GM23338 (cell line): ENCODE data around the gene TADA2A.

Experiments used
- CREB1 ChIP-seq: fragments of 250-450 bp; sonication (Bioruptor Pico); IDR thresholded peaks from 2 replicates; pipeline ENCODE4 v1.5.0; 2020; ENCODE audit warnings: low read depth, mild to moderate bottlenecking, moderate library complexity
- CTCF ChIP-seq, 2 experiments: fragments of 200-600 bp in 1 of 2; sonication (generic) in 1 of 2; conservative IDR thresholded peaks; 2 replicates each; pipeline versions ENCODE4 v1.5.1 to v1.6.1; 2016 to 2017; ENCODE audit warnings: antibody characterized with exemption in 2 of 2, low read depth in 2 of 2, mild to moderate bottlenecking in 2 of 2, moderate library complexity in 1 of 2
- ETS1 ChIP-seq: IDR thresholded peaks from 2 replicates; pipeline ENCODE4 v1.6.1; 2016; ENCODE audit warnings: antibody characterized with exemption
- EZH2 ChIP-seq: fragments of 200-600 bp; sonication (generic); IDR thresholded peaks from one replicate; pipeline ENCODE4 v1.8.0; 2017; ENCODE audit warnings: antibody characterized with exemption, mild to moderate bottlenecking, low read depth; ENCODE audit not compliant: unreplicated experiment
- EZH2phosphoT487 ChIP-seq: fragments of 200-600 bp; sonication (generic); IDR thresholded peaks from one replicate; pipeline ENCODE4 v1.8.1; 2018; ENCODE audit warnings: antibody characterized with exemption; ENCODE audit not compliant: unreplicated experiment
- JUNB ChIP-seq: IDR thresholded peaks from one replicate; pipeline ENCODE4 v1.6.1; 2016; ENCODE audit warnings: antibody characterized with exemption; ENCODE audit not compliant: unreplicated experiment
- NANOG ChIP-seq: IDR thresholded peaks from 2 replicates; pipeline ENCODE4 v1.6.1; 2016; ENCODE audit warnings: antibody characterized with exemption, borderline replicate concordance
- POLR2AphosphoS5 ChIP-seq: IDR thresholded peaks from 2 replicates; pipeline ENCODE4 v1.6.1; 2016; ENCODE audit warnings: antibody characterized with exemption, low read depth
- REST ChIP-seq: IDR thresholded peaks from one replicate; pipeline ENCODE4 v1.6.1; 2018; ENCODE audit warnings: antibody characterized with exemption; ENCODE audit not compliant: unreplicated experiment
- STAT1 ChIP-seq: IDR thresholded peaks from one replicate; pipeline ENCODE4 v1.6.1; 2016; ENCODE audit warnings: antibody characterized with exemption; ENCODE audit not compliant: unreplicated experiment
- ZNF114 ChIP-seq: fragments of 250-450 bp; sonication (Bioruptor Pico); IDR thresholded peaks from 2 replicates; pipeline ENCODE4 v1.5.0; 2020; ENCODE audit warnings: mild to moderate bottlenecking, moderate library complexity

GRCh38 chr17:37494401-37494831 lies 87.7 kb downstream of the TADA2A start:
- no peak for TF ChIP-seq ZNF114
- no peak for TF ChIP-seq POLR2AphosphoS5
- no peak for TF ChIP-seq EZH2phosphoT487
- no peak for TF ChIP-seq CTCF (conservative IDR thresholded peaks at IDR 0.05; ENCODE audit: low read depth in 2 of 2)
- TF ChIP-seq ETS1: no peak
- TF ChIP-seq REST: no peak
- TF ChIP-seq NANOG: no peak
- TF ChIP-seq CREB1: no peak
- no peak for TF ChIP-seq EZH2
- TF ChIP-seq JUNB: no peak
- no peak for TF ChIP-seq STAT1
